IPS-15b (cell line): ENCODE measurements around the gene NPY5R.

ENCODE experiments used
- H3K27me3 ChIP-seq: one replicate; pipeline ENCODE4 v1.6.1; 2013; ENCODE audit warnings: low read length; ENCODE audit not compliant: control insufficient read depth, insufficient read depth
- H3K36me3 ChIP-seq: one replicate; pipeline ENCODE4 v1.6.1; 2013; ENCODE audit warnings: low read length; ENCODE audit not compliant: control insufficient read depth, insufficient read depth
- H3K4me1 ChIP-seq: one replicate; pipeline ENCODE4 v1.6.1; 2013; ENCODE audit warnings: mild to moderate bottlenecking, low read length; ENCODE audit not compliant: control insufficient read depth, insufficient read depth
- H3K4me3 ChIP-seq: one replicate; pipeline ENCODE4 v1.5.1; 2013; ENCODE audit warnings: low read depth, low read length
- H3K9ac ChIP-seq: one replicate; pipeline ENCODE4 v1.6.1; 2013; ENCODE audit warnings: low read depth, mild to moderate bottlenecking, low read length
- H3K9me3 ChIP-seq: one replicate; pipeline ENCODE4 v1.6.1; 2013; ENCODE audit warnings: mild to moderate bottlenecking, low read length; ENCODE audit not compliant: control insufficient read depth, insufficient read depth

The NPY5R gene

GRCh38 chr4:163391756-163392155 is 48.1 kb downstream of the NPY5R start:
- Histone ChIP-seq H3K9ac (no peak overlapping the region), H3K4me1 (no peaks in the 10 kb centered on the region), H3K9me3 (no peaks in the 10 kb centered on the region), H3K4me3 (no peak overlapping the region), H3K36me3 (no peaks in the 10 kb centered on the region), H3K27me3 (no peaks in the 10 kb centered on the region)

DNA sequence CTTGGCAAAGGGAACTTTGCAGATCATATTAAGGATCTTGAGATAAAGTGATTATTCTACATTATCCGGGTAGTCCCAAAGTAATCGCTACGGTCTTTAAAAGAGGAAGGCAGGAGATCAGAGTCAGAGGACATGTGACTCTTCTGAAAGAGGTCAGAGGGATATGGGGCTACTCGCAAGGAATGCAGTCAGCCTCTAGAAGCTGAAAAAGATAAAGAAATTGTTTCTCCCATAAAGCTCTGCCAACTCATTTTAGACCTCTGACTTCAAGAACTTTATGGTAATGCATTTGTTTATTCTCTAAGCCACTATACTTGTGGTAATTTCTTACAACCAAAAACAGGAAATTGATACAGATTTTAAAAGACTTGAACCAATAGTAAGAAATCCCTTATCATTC is 48.6 kb downstream of the NPY5R start:
- Histone ChIP-seq H3K4me3 (no peak overlapping the region), H3K4me1 (no peaks in the 10 kb centered on the region), H3K36me3 (no peaks in the 10 kb centered on the region), H3K9me3 (no peaks in the 10 kb centered on the region), H3K9ac (no peak overlapping the region), H3K27me3 (no peaks in the 10 kb centered on the region)

GRCh38 chr4:163393471-163393870 is 49.8 kb downstream of the NPY5R start:
- Histone ChIP-seq H3K27me3 (no peaks in the 10 kb centered on the region), H3K9ac (no peak overlapping the region), H3K4me3 (no peak overlapping the region), H3K4me1 (no peaks in the 10 kb centered on the region), H3K36me3 (no peaks in the 10 kb centered on the region), H3K9me3 (no peaks in the 10 kb centered on the region)

GRCh38 chr4:163395055-163395454 is 51.4 kb downstream of the NPY5R start:
- Histone ChIP-seq H3K4me3 (no peak overlapping the region), H3K9ac (no peak overlapping the region), H3K4me1 (no peaks in the 10 kb centered on the region), H3K36me3 (no peaks in the 10 kb centered on the region), H3K9me3 (no peaks in the 10 kb centered on the region), H3K27me3 (no peaks in the 10 kb centered on the region)

DNA sequence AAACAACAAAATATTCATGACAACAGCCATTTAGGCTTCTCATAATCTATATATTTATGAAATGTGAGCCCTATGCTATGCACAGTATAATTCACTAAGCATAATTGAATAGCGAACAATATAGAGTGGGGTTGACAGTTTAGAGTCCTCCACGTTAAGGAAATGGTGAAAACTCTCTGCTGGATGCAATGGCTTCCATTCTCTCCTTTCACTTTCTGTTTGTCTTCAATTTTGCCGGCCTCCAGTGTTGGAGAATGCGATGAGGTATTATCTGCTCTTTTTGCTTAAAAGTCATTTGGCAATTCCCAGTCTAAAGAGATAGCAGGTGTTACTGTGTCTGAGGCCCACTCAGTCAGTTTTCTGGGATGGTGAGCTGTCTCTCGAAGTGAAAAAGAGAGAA is 52.1 kb downstream of the NPY5R start:
- Histone ChIP-seq H3K4me1 (no peaks in the 10 kb centered on the region), H3K27me3 (no peaks in the 10 kb centered on the region), H3K9ac (no peak overlapping the region), H3K36me3 (no peaks in the 10 kb centered on the region), H3K9me3 (no peaks in the 10 kb centered on the region), H3K4me3 (no peak overlapping the region)

GRCh38 chr4:163398238-163398637 is 54.5 kb downstream of the NPY5R start:
- H3K36me3 ChIP-seq: no peaks in the 10 kb centered on the region
- H3K9me3 ChIP-seq: no peaks in the 10 kb centered on the region
- no peaks in the 10 kb centered on the region for H3K27me3 ChIP-seq
- H3K4me1 ChIP-seq: no peaks in the 10 kb centered on the region
- no peak overlapping the region for H3K9ac ChIP-seq
- no peak overlapping the region for H3K4me3 ChIP-seq

GRCh38 chr4:163400911-163401310 is 57.2 kb downstream of the NPY5R start:
- H3K27me3 ChIP-seq: no peaks in the 10 kb centered on the region
- no peak overlapping the region for H3K4me3 ChIP-seq
- H3K4me1 ChIP-seq: peaks cover 4% of the 10 kb centered on the region
- no peaks in the 10 kb centered on the region for H3K36me3 ChIP-seq
- no peak overlapping the region for H3K9ac ChIP-seq
- no peaks in the 10 kb centered on the region for H3K9me3 ChIP-seq
